Uterus (tissue), 4 donors: ENCODE results near the gene DPCD. TPM values are rescaled to one million over a fixed set of nuclear protein-coding genes. Genes with fewer than 3 reads are reported as not detected.

Source experiments
- DNase-seq, 2 donors: peaks; one replicate each; pipeline ENCODE4 v3.0.0-alpha.2; 2019 to 2020
- H3K27ac ChIP-seq, 2 donors: fragments of 200-600 bp; sonication (generic); 1 replicate in 1 of 2; 2 replicates in 1 of 2; pipeline ENCODE4 v1.5.1; 2016 to 2018
- H3K27me3 ChIP-seq, 2 donors: fragments of 200-600 bp; sonication (generic); one replicate each; pipeline ENCODE4 v1.5.1; 2018 to 2019; ENCODE audit warnings: control low read depth in 1 of 2
- H3K36me3 ChIP-seq, 2 donors: fragments of 200-600 bp; sonication (generic); one replicate each; pipeline ENCODE4 v1.5.1; 2019; ENCODE audit warnings: control low read depth in 1 of 2
- H3K4me1 ChIP-seq, 2 donors: fragments of 200-600 bp; sonication (generic); one replicate each; pipeline ENCODE4 v1.5.1; 2018 to 2019; ENCODE audit warnings: control low read depth in 1 of 2
- H3K4me3 ChIP-seq, 2 donors: fragments of 200-600 bp; sonication (generic); 1 replicate in 1 of 2; 2 replicates in 1 of 2; pipeline ENCODE4 v1.5.1; 2018 to 2019; ENCODE audit warnings: mild to moderate bottlenecking in 1 of 2
- H3K9me3 ChIP-seq, 2 donors: fragments of 200-600 bp; sonication (generic); one replicate each; pipeline ENCODE4 v1.5.1; 2019; ENCODE audit warnings: control low read depth in 1 of 2
- POLR2A ChIP-seq, 2 donors: fragments of 450-650 bp; IDR thresholded peaks; one replicate each; pipeline ENCODE4 v1.6.1; 2016; ENCODE audit warnings: antibody characterized with exemption in 2 of 2, mild to moderate bottlenecking in 1 of 2, moderate library complexity in 1 of 2
- intact Hi-C: fragments of 100-400 bp; cut with DNase I; formaldehyde crosslinking; loops from one replicate; pipeline ENCODE4 v1.15.1; 2023; ENCODE audit warnings: low total_unique reads
- total RNA-seq, 4 donors: library from RNA; depleted of rRNA in 3 of 4; stranded (reverse); fragments of >200 nt in 3 of 4; gene quantifications; one replicate each; pipeline versions ENCODE4 v1.1.0 to v1.2.4, GENCODE V29; 2014 to 2023
- TF ChIP-seq, protein P1 (sequence below), 4 experiments: fragments of 200-600 bp in 2 of 4; fragments of 450-650 bp in 2 of 4; sonication (generic) in 2 of 4; IDR thresholded peaks; one replicate each; pipeline ENCODE4 v1.5.1; 2016 to 2019; ENCODE audit warnings: antibody characterized with exemption in 4 of 4, mild to moderate bottlenecking in 2 of 4, moderate library complexity in 1 of 4
- donor health status: DM: yes; HTN: yes; CAD: no.

DPCD gene
- total RNA-seq, 4 donors from 2014 or later = 5.1 to 35.6 (median 21.7) TPM

DNA sequence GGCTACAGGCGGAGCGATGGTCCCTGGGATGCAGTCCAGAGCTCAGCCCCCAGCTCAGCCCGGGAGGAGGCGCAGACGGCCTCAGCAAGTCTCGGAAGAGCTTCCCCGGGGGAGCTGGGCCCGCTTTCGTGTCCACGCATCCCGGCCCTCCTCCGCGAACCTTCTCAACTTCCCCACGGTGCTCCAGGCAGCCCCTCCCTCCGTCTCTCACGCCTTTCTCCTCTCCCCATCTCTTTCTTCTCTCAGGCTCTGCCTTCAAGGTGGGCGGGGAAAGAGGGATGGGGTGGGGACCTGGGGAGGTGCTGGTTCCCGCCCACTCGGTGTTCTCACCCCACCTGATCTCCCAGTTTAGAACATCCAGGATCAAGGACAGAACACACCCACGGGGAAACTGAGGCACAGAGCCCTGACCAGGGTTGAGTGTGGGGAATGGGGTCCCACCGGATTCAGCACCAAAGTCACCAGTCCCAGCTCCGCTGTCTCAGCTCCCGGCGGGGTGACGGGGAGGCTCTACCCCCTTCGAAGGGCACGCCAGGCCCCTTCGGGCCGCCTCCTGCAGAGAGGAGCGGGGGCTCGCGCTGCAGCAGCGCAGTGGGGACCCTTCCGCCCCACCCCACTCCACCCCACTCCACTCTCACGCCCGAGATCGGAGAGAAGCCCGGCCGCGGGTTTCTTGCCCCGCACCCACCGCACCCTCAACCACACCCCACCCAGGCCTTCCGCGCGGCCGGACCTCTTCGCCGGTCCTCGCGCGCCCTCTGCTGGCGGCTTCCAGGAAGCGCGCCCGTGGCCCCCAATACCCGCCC, 18.3 kb upstream of the DPCD start:
- intact Hi-C loops = loop anchor here (5.0 kb wide), 1 partner anchor 353 kb away; no protein-coding TSS in a partner anchor
- Histone ChIP-seq H3K9me3 (peaks cover 0 to 8% of the 10 kb centered on the region in 2 donors), H3K36me3 (no peaks in the 10 kb centered on the region), H3K27ac (no peak overlapping the region), H3K4me1 (peaks cover 0 to 15% of the 10 kb centered on the region in 2 donors), H3K27me3 (peaks cover 16 to 35% of the 10 kb centered on the region in 2 donors), H3K4me3 (peak overlapping the region; percentile 31 to 34)
- peak; percentile 64 to 77 for DNase-seq
- no peak for TF ChIP-seq POLR2A (IDR thresholded peaks at IDR 0.05)
- TF ChIP-seq, protein P1, sequence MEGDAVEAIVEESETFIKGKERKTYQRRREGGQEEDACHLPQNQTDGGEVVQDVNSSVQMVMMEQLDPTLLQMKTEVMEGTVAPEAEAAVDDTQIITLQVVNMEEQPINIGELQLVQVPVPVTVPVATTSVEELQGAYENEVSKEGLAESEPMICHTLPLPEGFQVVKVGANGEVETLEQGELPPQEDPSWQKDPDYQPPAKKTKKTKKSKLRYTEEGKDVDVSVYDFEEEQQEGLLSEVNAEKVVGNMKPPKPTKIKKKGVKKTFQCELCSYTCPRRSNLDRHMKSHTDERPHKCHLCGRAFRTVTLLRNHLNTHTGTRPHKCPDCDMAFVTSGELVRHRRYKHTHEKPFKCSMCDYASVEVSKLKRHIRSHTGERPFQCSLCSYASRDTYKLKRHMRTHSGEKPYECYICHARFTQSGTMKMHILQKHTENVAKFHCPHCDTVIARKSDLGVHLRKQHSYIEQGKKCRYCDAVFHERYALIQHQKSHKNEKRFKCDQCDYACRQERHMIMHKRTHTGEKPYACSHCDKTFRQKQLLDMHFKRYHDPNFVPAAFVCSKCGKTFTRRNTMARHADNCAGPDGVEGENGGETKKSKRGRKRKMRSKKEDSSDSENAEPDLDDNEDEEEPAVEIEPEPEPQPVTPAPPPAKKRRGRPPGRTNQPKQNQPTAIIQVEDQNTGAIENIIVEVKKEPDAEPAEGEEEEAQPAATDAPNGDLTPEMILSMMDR (IDR thresholded peaks at IDR 0.05) = peak; percentile 84 to 98 (median 88)

DNA sequence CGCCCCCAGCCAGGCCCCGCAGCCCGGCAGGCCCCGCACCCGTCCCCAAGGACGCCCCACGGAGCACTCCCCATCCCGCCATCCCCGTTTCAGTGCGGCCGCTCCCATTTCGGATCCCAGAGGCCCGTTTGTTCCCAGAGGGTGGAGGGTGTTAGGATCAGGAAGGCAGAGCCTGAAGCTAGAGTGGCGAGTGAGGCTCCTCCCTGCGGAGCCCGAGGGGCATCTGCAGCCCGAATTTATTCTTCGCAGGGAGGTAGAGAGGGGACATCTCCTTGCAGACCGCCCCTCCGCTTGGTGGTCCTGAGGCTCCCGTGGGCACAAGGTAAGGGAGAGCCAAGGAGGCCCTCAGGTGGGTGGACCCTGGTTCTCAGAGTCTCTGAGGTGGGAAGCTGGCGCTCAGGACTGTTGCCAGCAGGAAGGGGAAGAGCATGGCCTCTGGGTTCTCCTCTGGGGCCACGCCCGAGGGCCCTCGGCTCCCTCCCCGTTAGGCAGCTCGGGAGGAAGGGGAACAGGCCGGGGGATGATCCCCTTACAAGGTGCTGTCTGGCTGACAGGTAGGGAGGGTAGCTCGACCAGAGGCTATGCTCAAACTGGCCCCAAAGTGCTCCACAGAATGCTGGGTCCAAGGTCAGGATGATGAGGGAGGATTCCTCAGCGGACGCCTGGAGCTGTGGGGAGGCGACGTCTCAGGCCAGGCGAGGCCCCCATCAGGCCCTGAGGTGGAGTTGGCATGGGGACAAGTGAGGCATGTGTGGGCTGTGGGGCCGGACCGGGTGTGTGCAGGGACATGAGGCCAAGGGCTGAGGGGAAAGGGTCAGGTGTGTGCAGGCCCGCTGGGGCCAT, 17.5 kb upstream of the DPCD start:
- Histone ChIP-seq H3K36me3 (no peaks in the 10 kb centered on the region), H3K27ac (no peak overlapping the region), H3K4me3 (peak overlapping the region; percentile 31 to 34), H3K4me1 (peaks cover 0 to 15% of the 10 kb centered on the region in 2 donors), H3K9me3 (peaks cover 0 to 8% of the 10 kb centered on the region in 2 donors), H3K27me3 (peaks cover 16 to 27% of the 10 kb centered on the region in 2 donors)
- TF ChIP-seq, protein P1 (IDR thresholded peaks at IDR 0.05) = no peak
- no peak for TF ChIP-seq POLR2A (IDR thresholded peaks at IDR 0.05)
- intact Hi-C loops = no loop called here
- DNase-seq = no peak

DNA sequence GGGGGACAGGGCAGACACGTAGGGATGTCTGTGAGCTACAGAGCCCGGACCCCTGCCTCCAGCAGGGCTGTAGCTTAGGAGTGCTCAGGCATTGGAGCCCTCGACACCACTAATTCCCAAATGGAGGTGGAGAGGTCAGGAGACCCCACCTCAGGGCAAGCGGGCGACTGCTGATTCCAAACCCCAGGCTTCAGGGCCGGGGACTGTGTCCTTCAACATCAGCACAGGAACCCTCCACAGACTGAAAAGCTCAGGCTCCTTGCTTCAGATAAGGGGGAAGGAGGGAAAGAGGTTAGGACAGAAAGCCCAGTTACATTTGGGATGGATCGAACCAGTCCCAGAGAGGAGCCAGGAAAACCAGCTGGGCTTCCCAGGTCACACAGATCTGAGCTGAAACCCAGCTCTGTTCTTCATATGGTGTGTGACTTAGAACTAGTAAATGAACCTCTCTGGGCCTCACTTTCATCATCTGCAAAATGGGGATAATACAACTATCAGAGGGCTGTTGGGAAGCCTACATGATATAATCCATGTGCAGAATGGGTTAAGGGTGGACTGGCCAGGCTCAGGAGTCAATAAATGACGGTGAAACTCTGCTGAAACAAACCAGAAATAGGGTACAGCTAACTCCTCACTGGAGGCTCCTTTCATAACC, 16.7 kb upstream of the DPCD start:
- intact Hi-C loops = no loop called here
- Histone ChIP-seq H3K27me3 (peaks cover 16 to 24% of the 10 kb centered on the region in 2 donors), H3K27ac (no peak overlapping the region), H3K4me1 (peaks cover 0 to 15% of the 10 kb centered on the region in 2 donors), H3K9me3 (peaks cover 0 to 8% of the 10 kb centered on the region in 2 donors), H3K4me3 (no peak overlapping the region), H3K36me3 (no peaks in the 10 kb centered on the region)
- DNase-seq = no peak
- TF ChIP-seq, protein P1 (IDR thresholded peaks at IDR 0.05) = no peak
- no peak for TF ChIP-seq POLR2A (IDR thresholded peaks at IDR 0.05)

DNA sequence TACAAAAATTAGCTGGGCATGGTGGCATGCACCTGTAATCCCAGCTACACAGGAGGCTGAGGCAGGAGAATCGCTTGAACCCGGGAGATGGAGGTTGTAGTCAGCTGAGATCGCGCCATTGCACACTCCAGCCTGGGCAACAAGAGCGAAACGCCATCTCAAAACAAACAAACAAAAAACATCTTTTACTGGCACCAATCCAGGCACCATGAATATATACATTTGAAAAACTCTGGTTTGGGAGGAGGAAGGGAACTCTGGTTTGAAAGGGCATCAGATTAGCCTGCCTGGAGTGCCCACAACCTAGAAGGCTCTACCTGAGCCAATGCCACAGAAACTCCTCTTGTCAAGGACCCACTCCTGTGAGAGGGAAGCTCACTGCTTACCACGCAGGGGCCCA, 16.0 kb upstream of the DPCD start:
- peaks cover 0 to 15% of the 10 kb centered on the region in 2 donors for H3K4me1 ChIP-seq
- intact Hi-C loops = no loop called here
- TF ChIP-seq, protein P1 (IDR thresholded peaks at IDR 0.05) = no peak
- no peak for TF ChIP-seq POLR2A (IDR thresholded peaks at IDR 0.05)
- H3K27ac ChIP-seq = no peak overlapping the region
- no peak for DNase-seq
- no peaks in the 10 kb centered on the region for H3K36me3 ChIP-seq
- peaks cover 0 to 8% of the 10 kb centered on the region in 2 donors for H3K9me3 ChIP-seq
- no peak overlapping the region for H3K4me3 ChIP-seq
- peaks cover 10 to 16% of the 10 kb centered on the region in 2 donors for H3K27me3 ChIP-seq
